Kidney (tissue), 14 donors: ENCODE data around the gene ZNF438. TPM values are rescaled to one million over a fixed set of nuclear protein-coding genes. Genes with fewer than 3 reads are reported as not detected.

Source experiments
- DNase-seq, 5 donors: peaks; one replicate each; pipeline ENCODE4 v3.0.0-alpha.2; 2013 to 2020
- FAIRE-seq: peaks from 2 replicates; lab custom pipeline; 2012; peaks lifted over from hg19 to GRCh38; lab: Jason Lieb, UNC
- H3K27ac ChIP-seq, 2 donors: one replicate each; pipeline ENCODE4 v1.7.0; 2013; ENCODE audit warnings: low read depth in 2 of 2, low read length in 2 of 2, inconsistent platforms in 1 of 2
- H3K27me3 ChIP-seq: one replicate; pipeline ENCODE4 v1.7.1; 2013; ENCODE audit warnings: low read length, inconsistent platforms; ENCODE audit not compliant: control insufficient read depth, insufficient read depth
- H3K36me3 ChIP-seq, 3 donors: one replicate each; pipeline versions ENCODE4 v1.7.0 to v1.7.1; 2013; ENCODE audit warnings: low read length in 3 of 3, control low read depth in 1 of 3, inconsistent platforms in 1 of 3; ENCODE audit not compliant: insufficient read depth in 3 of 3, control insufficient read depth in 2 of 3
- H3K4me1 ChIP-seq, 3 donors: one replicate each; pipeline versions ENCODE4 v1.7.0 to v1.7.1; 2013; ENCODE audit warnings: low read length in 3 of 3, inconsistent platforms in 1 of 3, low read depth in 1 of 3; ENCODE audit not compliant: control insufficient read depth in 2 of 3, insufficient read depth in 2 of 3
- H3K4me3 ChIP-seq, 3 donors: one replicate each; pipeline versions ENCODE4 v1.7.0 to v1.8.1; 2013; ENCODE audit warnings: low read length in 3 of 3, control low read depth in 1 of 3, inconsistent platforms in 1 of 3
- H3K9ac ChIP-seq, 3 donors: one replicate each; pipeline versions ENCODE4 v1.7.0 to v1.7.1; 2013; ENCODE audit warnings: low read length in 3 of 3, control low read depth in 1 of 3, inconsistent platforms in 1 of 3
- H3K9me3 ChIP-seq, 3 donors: one replicate each; pipeline versions ENCODE4 v1.7.0 to v1.7.1; 2013; ENCODE audit warnings: low read length in 3 of 3, control low read depth in 1 of 3, inconsistent platforms in 1 of 3; ENCODE audit not compliant: control insufficient read depth in 2 of 3, insufficient read depth in 1 of 3
- CTCF ChIP-seq: IDR thresholded peaks from 3 replicates; pipeline ENCODE4 v1.5.1; 2012; ENCODE audit warnings: mild to moderate bottlenecking, moderate library complexity, borderline replicate concordance; ENCODE audit not compliant: insufficient read depth; ENCODE audit errors: extremely low read depth
- intact Hi-C: fragments of 100-400 bp; cut with DNase I; formaldehyde crosslinking; loops from one replicate; pipeline ENCODE4 v1.11.1; 2022
- polyA plus RNA-seq: library from polyadenylated mRNA; stranded (reverse); fragments of 350-450 nt; fragmentation: Illumina TruSeq; extraction: RNeasy Lipid Tissue Mini Kit (QIAGEN cat#74804); gene quantifications from one replicate; pipeline ENCODE4 v1.2.3, GENCODE V29; 2014; ENCODE audit warnings: low read depth, low replicate concordance; ENCODE audit not compliant: insufficient read depth
- total RNA-seq: library from RNA; stranded (reverse); fragmentation: NEBNext Ultra II Directional; extraction: Animal tissue kit (Norgen Biotek cat#: 25700); gene quantifications from one replicate; pipeline ENCODE4 v1.2.1, GENCODE V29; 2021
- donor health status: control.
- donor health status: control.
- donor health status: control.
- donor health status: control.
- donor health status: control.
- donor health status: DM: yes; HTN: yes; CAD: no.
- donor health status: Normal renal cell carcinoma (clear cell type).

ZNF438 gene
- total and polyA plus RNA-seq, 2 donors from 2014 or later = 5.9 to 9.9 TPM

- H3K27me3 ChIP-seq = no peaks in the 10 kb centered on the region
- no peaks in the 10 kb centered on the region for H3K4me1 ChIP-seq
- FAIRE-seq (no peak), DNase-seq (no peak)
- intact Hi-C loops = no loop called here
- no peaks in the 10 kb centered on the region for H3K36me3 ChIP-seq
- TF ChIP-seq CTCF = no peak
- H3K9ac ChIP-seq = no peak overlapping the region
- H3K27ac ChIP-seq = no peak overlapping the region
- H3K9me3 ChIP-seq = no peaks in the 10 kb centered on the region
- no peak overlapping the region for H3K4me3 ChIP-seq
Measured at GRCh38 chr10:31070691-31071090, 39.0 kb upstream of the ZNF438 start.

- intact Hi-C loops = no loop called here
- Histone ChIP-seq H3K4me3 (no peak overlapping the region), H3K36me3 (no peaks in the 10 kb centered on the region), H3K4me1 (no peaks in the 10 kb centered on the region), H3K9me3 (no peaks in the 10 kb centered on the region), H3K27me3 (no peaks in the 10 kb centered on the region), H3K9ac (no peak overlapping the region), H3K27ac (no peak overlapping the region)
- no peak for FAIRE-seq
- no peak for DNase-seq
- TF ChIP-seq CTCF = no peak
Measured at GRCh38 chr10:31070025-31070424, 38.4 kb upstream of the ZNF438 start.

- Histone ChIP-seq H3K27ac (no peak overlapping the region), H3K9ac (no peak overlapping the region), H3K9me3 (no peaks in the 10 kb centered on the region), H3K4me3 (no peak overlapping the region), H3K4me1 (no peaks in the 10 kb centered on the region), H3K27me3 (no peaks in the 10 kb centered on the region), H3K36me3 (no peaks in the 10 kb centered on the region)
- no peak for DNase-seq
- FAIRE-seq = no peak
- no peak for TF ChIP-seq CTCF
- intact Hi-C loops = no loop called here
Measured at GRCh38 chr10:31069411-31069810, 37.7 kb upstream of the ZNF438 start.

GRCh38 chr10:31064348-31064747, 32.7 kb upstream of the ZNF438 start:
- TF ChIP-seq CTCF = no peak
- DNase-seq (no peak), FAIRE-seq (no peak)
- Histone ChIP-seq H3K36me3 (no peaks in the 10 kb centered on the region), H3K27ac (no peak overlapping the region), H3K9ac (no peak overlapping the region), H3K27me3 (no peaks in the 10 kb centered on the region), H3K4me3 (no peak overlapping the region), H3K9me3 (no peaks in the 10 kb centered on the region), H3K4me1 (no peaks in the 10 kb centered on the region)
- intact Hi-C loops = no loop called here
